GM19324 (cell line): ENCODE data around the gene NCBP3.
"Not testable (repeated sequence)": the region's sequence is repeated elsewhere in the genome, so short reads cannot be mapped to it uniquely, and the experiment has no call there.

ENCODE experiments used
- ATAC-seq: cut with Tn5 transposase; IDR thresholded peaks from one replicate; pipeline ENCODE4 v1.9.1; 2021; ENCODE audit warnings: mild to moderate bottlenecking, moderate library complexity; ENCODE audit not compliant: unreplicated experiment, low FRiP score

The NCBP3 gene

DNA sequence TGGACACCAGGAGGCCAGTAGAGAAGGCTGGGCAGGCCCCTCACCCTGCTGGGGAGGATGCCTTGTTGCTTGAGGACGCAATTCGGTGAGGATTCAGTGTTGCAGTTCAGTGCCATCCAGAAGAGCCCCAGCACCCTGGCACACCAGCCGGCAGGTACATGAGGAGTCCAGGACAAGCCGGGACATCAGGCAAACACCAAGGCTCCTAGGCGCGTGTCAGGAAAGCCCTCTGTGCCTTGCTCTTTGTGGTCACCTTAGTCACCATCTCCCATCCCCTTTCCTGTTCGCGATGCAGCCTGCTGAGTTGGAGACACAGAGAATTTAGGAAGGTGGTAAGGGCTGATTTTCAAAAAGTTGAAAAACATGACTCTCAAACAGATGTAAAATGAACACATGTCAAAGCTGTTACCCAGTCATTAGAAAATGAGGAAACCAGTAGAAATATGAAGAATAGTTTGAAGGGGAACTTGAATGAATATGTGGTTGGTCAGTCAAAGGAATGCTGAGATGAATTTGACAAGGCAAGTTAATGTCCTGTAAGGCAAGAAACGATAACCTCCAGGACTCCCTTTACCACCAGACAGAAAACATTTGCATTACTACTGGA is 2.3 kb upstream of the NCBP3 start:
- ATAC-seq = no peak

DNA sequence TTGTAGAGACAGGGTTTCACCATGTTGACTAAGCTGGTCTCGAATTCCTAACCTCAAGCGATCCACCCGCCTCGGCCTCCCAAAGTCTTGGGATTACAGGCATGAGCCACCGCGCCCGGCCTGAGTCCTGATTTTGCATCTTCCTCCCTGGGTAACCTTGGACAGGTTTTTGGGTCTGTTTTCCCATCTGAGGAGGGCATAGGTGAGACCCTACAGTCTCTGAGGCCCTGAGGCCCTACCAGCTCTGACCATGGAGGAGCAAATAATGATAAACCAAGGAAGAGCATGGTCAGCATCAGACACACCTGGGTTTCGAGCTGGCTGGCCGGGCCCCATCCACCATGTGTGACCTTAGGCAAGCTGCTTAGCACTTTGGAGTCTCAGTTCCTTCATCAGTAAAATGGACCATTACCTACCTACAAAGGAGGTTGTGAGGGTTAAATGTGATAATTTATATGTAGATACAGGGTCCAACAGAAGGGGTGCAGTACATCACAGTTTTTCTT is 1.2 kb upstream of the NCBP3 start:
- no peak for ATAC-seq

DNA sequence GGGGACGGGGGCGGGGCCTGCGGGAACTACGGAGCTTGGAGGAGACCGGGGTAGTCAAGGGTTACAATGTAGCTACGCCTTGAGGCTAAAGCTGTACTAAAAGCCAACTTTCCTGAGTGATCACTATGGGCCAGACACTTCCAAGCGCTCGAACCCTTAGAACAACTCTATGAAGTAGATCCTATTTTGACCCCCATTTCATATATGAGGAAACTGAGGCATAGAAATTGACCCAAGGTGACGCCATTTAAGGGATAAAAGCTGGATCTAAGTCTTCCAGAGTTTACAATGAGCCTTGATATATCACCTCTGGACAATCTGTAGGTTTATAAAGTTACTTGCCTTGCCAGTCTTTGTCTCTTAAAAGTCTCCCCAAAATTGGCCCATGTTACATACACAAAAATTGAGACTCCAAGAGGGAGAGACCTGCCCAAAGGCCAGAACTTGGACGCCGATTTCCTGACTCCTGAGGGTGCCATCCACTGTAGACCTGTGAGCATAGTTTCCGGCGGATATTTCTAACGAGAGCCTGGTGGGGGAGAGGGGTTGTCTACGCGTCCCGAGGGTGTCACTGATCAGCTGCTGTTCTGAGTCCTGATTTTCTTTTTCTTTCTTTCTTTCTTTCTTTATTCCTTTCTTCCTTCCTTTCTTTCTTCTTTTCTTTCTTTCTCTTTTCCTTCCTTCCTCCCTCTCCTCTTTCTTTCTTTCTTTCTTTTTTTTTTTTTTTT is 555 bp upstream of the NCBP3 start:
- ATAC-seq = no peak

DNA sequence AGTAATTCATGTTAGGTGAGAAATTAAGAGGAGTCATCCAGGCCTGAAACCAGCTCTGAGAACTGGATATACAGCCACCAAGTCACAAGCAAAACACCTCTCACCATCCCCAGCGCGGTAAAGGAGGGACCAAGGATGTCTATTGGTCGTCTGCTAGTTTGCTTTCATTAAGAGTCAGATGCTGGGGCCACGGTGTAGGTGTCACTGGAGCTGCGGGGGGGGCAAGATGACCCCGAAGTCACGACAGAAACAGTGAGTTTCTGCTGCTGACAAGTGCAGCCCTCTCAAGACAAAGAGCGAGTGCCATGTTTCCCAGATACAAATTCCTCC is 790 bp downstream of the NCBP3 start:
- no peak for ATAC-seq

DNA sequence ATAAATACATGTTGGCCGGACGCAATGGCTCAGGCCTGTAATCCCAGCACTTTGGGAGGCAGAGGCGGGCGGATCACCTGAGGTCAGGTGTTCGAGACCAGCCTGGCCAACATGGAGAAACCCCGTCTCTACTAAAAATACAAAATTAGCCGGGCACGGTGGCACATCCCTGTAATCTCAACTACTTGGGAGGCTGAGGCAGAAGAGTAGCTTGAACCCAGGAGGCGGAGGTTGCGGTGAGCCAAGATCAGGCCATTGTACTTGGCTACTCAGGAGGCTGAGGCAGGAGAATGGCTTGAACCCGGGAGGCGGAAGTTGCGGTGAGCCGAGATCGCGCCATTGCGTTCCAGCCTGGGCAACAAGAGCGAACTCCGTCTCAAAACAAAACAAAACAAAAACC is 1.5 kb downstream of the NCBP3 start:
- ATAC-seq = not testable (repeated sequence)

DNA sequence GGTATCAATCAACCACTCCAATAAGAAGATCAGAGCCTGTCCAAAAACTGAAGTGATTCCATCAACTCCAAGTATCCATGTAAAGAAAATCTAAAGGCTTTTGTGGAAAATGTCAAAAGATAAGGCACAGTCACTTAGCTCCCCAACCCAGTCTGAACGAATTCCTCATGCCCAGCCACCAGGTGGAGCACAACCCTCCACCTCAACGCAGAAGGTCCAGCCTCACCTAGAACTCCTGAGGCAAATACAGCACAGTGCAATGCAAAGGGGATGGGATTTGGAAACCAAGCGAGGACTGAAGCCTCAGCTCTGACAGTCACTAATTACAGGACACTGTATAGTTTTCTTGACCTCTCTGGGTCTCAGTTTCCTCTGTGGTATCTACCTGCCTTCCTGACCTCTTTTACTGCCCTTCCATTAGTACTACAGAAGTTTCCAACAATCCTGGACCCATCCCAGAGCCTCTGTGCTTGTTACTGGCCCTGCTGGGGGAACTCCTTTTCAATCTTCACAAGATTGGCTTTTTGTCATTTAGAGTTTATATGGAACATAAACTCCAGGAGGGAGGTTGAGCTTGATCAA is 2.0 kb downstream of the NCBP3 start:
- no peak for ATAC-seq

DNA sequence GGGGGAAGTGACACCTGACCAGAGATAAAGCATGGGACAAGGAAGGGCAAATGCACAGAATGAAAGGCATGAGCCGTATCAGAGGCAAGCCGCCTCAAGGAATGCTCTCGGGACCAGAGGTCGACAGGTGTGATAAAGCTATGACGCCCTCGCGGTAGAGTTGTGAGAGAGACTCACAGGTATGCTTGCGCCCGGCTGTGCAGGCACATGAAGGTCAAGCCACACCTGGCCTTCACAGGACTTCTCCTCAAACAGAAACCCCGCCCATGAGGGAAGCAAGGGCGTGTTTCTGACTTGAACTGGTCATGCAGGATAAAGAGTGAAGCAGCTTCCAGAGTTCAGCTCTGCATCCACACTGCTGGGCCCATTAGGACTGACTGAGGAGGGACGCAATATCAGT is 7.8 kb downstream of the NCBP3 start:
- ATAC-seq = no peak

DNA sequence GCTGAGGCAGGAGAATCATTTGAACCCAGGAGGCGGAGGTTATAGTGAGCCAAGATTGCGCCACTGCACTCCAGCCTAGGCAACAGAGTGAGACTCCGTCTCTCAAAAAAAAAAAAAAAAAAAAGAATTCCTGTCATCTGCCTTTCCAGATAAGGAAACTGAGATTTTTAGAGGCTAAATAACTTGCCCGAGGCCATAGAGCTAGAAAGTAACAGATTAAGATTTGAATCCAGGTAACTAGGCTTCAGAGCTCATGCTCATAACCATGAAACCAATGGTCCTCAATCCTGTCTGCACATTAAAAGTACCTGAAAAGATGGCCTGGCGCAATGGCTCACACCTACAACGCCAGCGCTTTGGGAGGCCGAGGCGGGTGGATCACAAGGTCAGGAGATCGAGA is 9.5 kb downstream of the NCBP3 start:
- ATAC-seq = no peak

DNA sequence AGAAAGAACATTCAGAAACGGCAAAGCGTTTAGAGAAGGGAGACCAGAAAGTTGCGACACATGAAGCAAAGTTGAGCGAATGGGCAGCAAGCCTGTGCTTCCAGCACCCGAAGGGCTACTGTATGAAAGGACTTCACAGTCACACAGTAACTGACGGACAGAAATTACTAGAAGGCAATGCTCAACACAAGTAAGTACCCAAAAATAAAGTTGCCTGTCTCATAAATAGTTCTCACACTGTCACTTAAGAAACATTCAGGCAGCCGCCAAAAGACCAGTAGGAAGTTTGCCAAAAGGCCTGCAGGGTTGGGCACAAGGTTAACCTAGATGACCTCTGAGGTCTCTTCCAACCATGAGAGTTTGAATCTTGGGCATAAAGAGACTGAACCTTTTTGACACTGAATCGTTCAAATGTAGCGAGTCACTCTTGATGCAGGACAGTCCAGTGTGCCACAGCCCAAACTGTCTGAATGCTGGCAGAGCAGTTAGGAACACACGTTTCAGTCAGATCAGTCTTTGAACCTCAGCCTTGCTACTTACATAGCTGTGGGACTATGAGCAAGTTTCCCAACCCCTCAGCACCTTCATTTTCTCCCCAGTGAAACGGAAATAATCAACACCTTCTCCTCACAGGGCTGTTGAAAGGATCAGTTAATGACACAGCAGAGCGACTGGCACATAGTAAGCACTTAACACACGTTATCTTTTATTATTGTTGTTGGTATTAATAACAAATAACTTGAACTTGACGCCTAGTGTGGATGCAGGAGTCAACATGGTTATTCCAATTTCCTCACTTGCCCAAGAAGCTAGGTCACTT is 10.4 kb downstream of the NCBP3 start:
- no peak for ATAC-seq

DNA sequence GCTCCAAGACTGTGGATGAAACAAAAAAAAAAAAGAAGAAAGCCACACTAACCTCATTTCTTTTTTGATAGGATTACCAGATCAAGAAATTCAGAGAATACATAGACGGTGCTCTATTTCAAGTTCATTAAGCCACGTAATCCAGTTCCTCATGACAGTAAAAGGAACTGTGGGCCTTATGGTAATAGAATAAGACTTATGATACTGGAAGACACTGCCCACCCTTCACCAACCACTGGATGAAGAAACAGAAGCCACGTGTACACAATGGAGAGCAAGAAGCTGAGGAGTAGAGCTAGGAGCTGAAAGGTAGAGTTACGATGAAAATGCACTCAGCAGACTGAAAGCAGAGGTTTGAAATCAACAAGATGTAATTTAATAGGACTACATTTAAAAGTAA is 11.2 kb downstream of the NCBP3 start:
- no peak for ATAC-seq

DNA sequence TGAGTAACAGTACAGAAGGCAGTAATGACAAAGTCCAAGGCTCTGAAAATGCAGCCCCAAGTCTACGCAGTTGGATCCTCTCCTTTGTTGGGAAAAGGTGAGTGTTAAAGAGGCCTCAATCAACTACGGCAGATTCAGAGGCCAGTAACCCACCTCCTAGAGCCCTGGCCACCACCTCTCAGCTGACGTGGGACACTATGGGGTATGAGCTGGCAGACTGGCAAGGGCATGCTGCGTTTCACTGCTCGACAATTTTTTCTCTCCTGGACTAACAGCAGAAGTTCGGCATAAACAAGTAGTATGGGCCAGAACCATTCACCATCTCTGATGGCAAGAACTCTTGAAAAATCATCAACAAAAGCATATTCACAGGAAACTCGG is 17.2 kb downstream of the NCBP3 start:
- ATAC-seq = no peak

DNA sequence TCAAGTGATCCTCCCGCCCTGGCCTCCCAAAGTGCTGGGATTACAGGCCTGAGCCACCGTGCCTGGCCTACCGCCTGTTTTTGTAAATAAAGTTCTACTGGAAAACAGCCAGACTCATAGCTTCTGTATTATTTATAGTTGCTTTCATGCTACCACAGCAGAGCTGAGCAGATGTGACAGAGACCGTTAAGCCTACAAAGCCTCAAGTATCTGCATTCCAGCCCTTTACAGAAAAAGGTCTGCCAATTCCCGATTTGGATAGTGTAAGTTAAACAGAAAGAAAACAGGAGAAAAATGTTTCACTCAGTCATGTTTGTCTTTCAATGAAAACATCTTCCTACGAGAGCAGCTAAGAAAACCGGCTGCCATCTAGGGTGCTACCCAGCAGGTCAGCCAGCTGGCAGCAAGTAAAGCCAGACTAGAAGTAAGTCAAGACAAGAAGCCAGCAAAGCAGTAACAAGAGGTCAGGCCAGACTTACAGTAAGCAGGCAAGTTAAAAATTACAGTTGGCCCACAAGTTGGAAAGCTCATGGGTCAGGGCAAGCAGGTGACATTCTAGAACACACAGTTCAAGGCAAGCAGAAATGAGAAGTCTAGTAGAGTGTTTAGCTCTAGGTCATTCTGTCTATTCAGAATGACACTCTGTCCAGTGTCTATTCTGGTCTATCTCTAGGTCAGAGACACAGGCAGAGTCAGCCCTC is 17.7 kb downstream of the NCBP3 start:
- ATAC-seq = no peak

DNA sequence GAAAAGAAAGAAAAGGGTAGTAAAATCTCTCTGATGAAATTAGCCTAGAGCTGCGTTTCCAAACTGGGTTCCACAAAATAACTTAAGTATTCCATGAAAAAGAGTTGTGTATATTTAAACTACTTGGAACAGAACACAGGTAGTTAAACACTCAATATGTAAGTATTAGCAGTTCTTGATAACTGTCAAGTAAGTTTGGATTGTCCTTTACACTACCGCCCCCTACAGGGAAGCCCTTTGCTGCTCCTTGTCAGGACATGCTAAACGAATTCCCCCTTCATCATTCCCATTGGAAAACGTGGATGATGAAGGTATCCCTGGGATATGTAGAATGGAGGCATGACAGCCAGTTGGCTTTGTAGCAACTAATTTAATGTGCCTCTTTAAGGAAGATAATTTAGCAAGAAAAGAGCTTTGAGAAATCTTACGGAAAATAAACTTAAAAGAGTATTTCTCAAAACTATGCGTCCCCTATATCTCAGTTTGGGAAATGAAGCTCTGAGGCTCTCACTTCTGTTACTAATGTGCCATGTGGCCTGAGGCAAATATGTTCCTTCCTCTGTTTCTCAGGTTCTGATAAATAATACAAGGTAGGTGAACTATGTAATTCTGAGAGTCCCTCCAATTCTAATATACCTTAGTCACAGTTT is 18.8 kb downstream of the NCBP3 start:
- no peak for ATAC-seq

DNA sequence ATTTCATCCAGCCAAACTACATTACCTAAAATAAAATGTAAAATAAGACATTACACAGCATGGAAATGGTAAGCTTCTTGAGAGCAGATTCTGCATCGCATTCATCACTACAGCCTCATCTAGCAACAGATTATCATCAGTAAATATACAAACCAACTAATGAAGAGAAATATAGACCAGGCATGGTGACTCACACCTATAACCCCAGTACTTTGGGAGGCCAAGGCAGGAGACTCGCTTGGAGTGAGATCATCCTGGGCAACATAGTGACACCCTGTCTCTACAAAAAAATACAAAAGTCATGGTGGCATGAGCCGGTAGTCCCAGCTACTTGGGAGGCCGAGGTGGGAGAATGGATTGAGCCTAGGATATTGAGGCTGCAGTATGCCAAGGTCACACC is 19.9 kb downstream of the NCBP3 start:
- ATAC-seq = no peak

DNA sequence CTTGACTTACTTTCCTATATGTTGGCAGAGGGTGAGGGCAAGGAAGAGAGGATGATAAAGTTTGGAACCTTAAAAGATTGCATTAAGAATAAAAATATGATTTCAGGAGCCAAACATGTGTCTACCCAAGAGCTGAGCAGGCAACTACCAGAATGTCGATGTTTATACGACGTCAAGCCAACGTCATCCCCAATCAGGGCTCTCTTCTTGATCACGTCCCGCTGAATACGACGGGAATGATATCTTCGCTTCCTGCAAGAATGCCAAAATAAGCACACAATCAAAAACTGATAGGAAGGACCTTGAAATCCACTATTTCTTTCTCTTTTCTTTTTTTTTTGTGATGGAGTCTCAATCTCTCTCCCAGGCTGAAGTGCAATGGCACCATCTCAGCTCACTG is 24.9 kb downstream of the NCBP3 start:
- ATAC-seq = no peak

DNA sequence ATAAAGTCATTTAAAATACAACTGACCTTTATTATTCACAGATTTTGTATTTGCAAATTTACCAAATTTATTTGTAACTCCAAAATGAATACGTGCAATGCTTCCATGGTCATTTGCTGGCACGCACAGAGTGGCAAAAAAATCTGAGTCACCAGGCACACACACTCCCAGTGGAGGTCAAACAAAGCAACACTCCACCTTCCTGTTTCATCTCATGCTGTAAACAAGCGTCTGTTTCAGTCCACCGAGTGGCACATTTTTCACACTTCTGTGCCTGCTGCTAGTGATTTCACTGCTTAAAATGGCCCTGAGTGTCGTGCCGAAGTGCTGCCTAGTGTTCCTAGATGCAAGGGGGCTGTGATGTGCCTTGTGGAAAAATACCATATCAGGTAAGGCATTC is 27.3 kb downstream of the NCBP3 start:
- no peak for ATAC-seq

DNA sequence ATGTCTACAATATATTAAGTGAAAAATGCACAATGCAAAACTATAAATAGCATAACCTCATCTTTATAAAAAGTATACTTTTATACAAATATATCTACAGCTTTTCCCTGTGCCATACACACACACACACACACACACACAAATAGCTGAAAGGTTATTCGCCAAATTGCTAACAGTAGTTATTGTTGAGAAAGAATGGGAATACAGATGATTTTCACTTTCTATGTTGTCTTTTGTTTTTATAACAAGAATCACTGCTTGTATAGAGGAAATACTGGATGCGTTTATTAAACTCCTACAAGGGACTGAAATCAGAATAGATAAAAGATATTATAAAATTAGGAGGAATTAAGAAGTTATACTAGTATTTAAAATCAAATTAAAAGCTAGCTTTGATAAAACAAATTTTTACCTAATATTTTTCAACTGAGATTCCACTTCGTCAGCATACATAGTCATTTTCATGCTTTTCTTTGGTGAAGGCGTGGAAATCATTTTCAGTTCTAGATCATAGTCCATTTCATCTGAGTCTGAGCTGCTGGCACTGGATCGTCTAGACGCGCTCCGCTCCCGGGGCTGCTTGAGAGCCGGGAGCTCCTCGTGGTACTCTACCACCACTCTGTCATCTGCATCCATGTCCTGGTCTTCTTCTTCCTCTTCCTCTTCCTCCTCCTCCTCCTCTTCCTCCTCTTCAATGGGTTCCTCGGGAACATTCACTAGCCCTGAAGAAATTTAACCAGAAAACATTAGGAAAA is 28.0 kb downstream of the NCBP3 start:
- ATAC-seq = no peak

DNA sequence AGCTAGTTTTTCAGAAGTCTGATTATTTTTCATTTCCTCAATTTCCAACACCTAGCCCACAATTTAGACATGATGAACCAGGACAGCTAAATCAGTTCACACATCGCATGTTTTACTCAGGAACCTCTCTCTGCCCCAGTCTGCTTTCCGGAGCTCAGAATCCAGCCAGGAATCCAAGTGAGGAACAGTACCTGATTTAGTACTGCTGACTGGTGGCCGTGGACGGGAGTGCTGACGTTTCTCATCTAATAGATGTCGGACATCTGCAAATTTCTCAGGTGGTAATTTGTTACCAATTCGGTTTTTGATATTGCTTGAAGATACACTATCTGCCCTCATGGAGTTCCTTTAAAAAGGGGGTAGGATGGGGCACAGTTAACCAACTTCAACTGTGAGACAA is 30.1 kb downstream of the NCBP3 start:
- ATAC-seq = no peak

DNA sequence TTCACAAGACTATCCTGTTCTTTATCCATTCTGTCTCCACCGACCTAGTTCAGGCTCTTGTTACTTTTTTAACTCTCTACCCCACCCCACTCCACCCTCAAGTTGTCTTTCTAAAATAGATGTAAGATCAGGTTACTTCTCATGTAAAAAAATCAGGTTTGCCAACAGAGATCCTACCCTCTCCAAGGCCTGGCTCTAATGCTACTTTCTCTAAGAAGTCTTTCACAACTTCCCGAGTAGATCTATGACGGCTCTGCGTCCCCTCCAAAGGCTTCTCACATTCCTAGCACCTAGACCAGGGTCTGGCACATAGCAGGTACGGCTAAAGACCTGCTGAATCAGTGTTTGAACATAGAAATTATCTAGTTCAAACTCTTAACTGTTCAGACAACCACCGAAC is 30.9 kb downstream of the NCBP3 start:
- ATAC-seq = no peak

DNA sequence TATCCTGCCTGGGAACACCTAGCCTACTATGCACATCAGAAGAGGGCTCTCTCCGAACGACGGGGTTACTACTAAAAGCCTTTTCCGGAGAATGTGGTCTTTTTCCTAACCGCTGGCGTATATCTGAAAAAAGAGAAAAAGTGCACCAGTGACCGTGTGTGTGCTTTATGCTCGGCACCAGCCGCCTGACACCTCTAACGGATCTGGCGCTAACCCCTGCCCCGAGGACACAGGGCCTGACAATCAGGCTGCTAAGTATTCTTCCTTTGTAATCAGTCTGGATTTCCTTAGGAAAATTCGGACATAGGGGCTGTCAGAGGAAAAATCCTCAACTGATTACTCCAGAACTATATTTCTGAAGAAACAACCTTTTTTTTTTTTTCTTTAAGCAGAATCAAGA is 31.7 kb downstream of the NCBP3 start:
- ATAC-seq = no peak
